Measurements from ENCODE around the gene ADCY9. TPM values are rescaled to one million over a fixed set of nuclear protein-coding genes. Genes with fewer than 3 reads are reported as not detected.

ADCY9 gene
- total RNA-seq, 1 experiment from 2014 or later, result 4.7 TPM

GRCh38 chr16:4141604-4142003 lies 25.4 kb upstream of the ADCY9 start:
- no peak overlapping the region for H3K4ac ChIP-seq (ENCODE audit: low read depth, low read length)
- Mint-ChIP-seq H3K27me3 (ENCODE audit: low read depth) (peaks cover 37% of the 10 kb centered on the region), H3K9me3 (no peaks in the 10 kb centered on the region; a peak in 2 of 5 replicates), H3K27ac (no peak overlapping the region), H3K4me3 (no peak overlapping the region), H3K4me1 (peaks cover 0 to 8% of the 10 kb centered on the region in 2 experiments; a peak in 3 of 4 replicates), H3K36me3 (ENCODE audit: insufficient read depth in 1 of 3, low read depth in 3 of 3) (peaks cover 0 to 5% (median 5%) of the 10 kb centered on the region in 3 experiments; a peak in 2 of 7 replicates)
- no peak overlapping the region for H2AFZ ChIP-seq (ENCODE audit: low read length)
- H2BK12ac ChIP-seq (ENCODE audit: insufficient read length, low read depth, low read length), result no peak overlapping the region
- no peak overlapping the region for H2BK15ac ChIP-seq (ENCODE audit: low read depth, low read length)
- H3K56ac ChIP-seq (ENCODE audit: insufficient read length, low read depth, low read length), result no peak overlapping the region
- H3K79me1 ChIP-seq (ENCODE audit: insufficient read depth, low read depth, low read length, poor library complexity, severe bottlenecking), result no peaks in the 10 kb centered on the region
- H3K27ac ChIP-seq (ENCODE audit: insufficient read length, low read depth, low read length), result no peak overlapping the region
- no peak overlapping the region for H3K9ac ChIP-seq (ENCODE audit: extremely low read depth, insufficient read length, low read length)
- no peak for TF ChIP-seq CTCF (conservative IDR thresholded peaks at IDR 0.05)
- no peaks in the 10 kb centered on the region for H3K9me3 ChIP-seq (ENCODE audit: control insufficient read depth, low read depth, low read length)
- no peak overlapping the region for H3K18ac ChIP-seq (ENCODE audit: insufficient read length, low read depth, low read length)
- no peak overlapping the region for H2BK5ac ChIP-seq (ENCODE audit: insufficient read length, low read length)
- H3K27me3 ChIP-seq (ENCODE audit: insufficient read depth, low read length), result no peaks in the 10 kb centered on the region
- no peak overlapping the region for H2BK120ac ChIP-seq (ENCODE audit: low read depth, low read length, poor library complexity, severe bottlenecking)
- no peak for DNase-seq
- no peaks in the 10 kb centered on the region for H3K23me2 ChIP-seq (ENCODE audit: insufficient read length, low read depth, low read length, poor library complexity, severe bottlenecking)
- no peak overlapping the region for H2AK5ac ChIP-seq (ENCODE audit: insufficient read length, low read length)
- H4K20me1 ChIP-seq (ENCODE audit: control insufficient read depth, insufficient read depth, insufficient read length), result no peaks in the 10 kb centered on the region
- no peak overlapping the region for H4K91ac ChIP-seq (ENCODE audit: insufficient read length, low read depth, low read length)
- no peak overlapping the region for H3K23ac ChIP-seq (ENCODE audit: insufficient read length, low read depth, low read length)
- no peak overlapping the region for H4K5ac ChIP-seq (ENCODE audit: insufficient read length, low read depth, low read length)
- H3K14ac ChIP-seq (ENCODE audit: insufficient read depth, low read length), result no peak overlapping the region
- H3K79me2 ChIP-seq (ENCODE audit: insufficient read depth, low read length), result no peaks in the 10 kb centered on the region
- WGBS (ENCODE audit: extremely low coverage, insufficient read length, low lambda C conversion rate), result no CpG with 5 or more reads among the region's 12 CpGs
- H4K8ac ChIP-seq (replicated peaks; ENCODE audit: insufficient read length, low read depth, low read length), result no peak overlapping the region
- no peak overlapping the region for H2BK20ac ChIP-seq (ENCODE audit: low read depth, low read length, poor library complexity, severe bottlenecking)
- H3K4me1 ChIP-seq (ENCODE audit: insufficient read depth, low read length), result no peaks in the 10 kb centered on the region; the same call in 1 of the 2 replicates
- H3T11ph ChIP-seq (ENCODE audit: low read length), result no peak overlapping the region
- no peak overlapping the region for H3K4me2 ChIP-seq (ENCODE audit: insufficient read depth, insufficient read length, low read length)

All from H9 (cell line).